GM12801 (cell line): ENCODE measurements around the gene TK2.

Source experiments
- CTCF ChIP-seq: IDR thresholded peaks from one replicate; pipeline ENCODE4 v1.5.1; 2011; ENCODE audit warnings: control low read depth; ENCODE audit not compliant: insufficient read length; ENCODE audit errors: extremely low read depth

TK2 gene

GRCh38 chr16:66549284-66550131 lies at the start of gene TK2:
Gene TK2 (minus strand): TSS chr16:66550122. CDS start chr16:66550061, 61 bp downstream.
- no peak for TF ChIP-seq CTCF

GRCh38 chr16:66598111-66598510 lies 48.2 kb upstream of the TK2 start:
- no peak for TF ChIP-seq CTCF

GRCh38 chr16:66596986-66597848 lies 47.3 kb upstream of the TK2 start:
- no peak for TF ChIP-seq CTCF

GRCh38 chr16:66594739-66595138 lies 44.8 kb upstream of the TK2 start:
- no peak for TF ChIP-seq CTCF

- TF ChIP-seq CTCF: no peak
These were observed 42.9 kb upstream of the TK2 start for GRCh38 chr16:66592814-66593213.

- TF ChIP-seq CTCF: no peak
These were observed 42.3 kb upstream of the TK2 start for GRCh38 chr16:66592241-66592640.

- TF ChIP-seq CTCF: no peak
These were observed 41.1 kb upstream of the TK2 start for GRCh38 chr16:66591018-66591417.
